GM12892 (cell line): ENCODE data around the gene UBR2.

Experiments used
- POLR2AphosphoS5 ChIP-seq: IDR thresholded peaks from 2 replicates; pipeline ENCODE4 v1.6.1; 2011; ENCODE audit warnings: low read depth, low read length, control low read depth
- TAF1 ChIP-seq: IDR thresholded peaks from 2 replicates; pipeline ENCODE4 v1.6.1; 2011; ENCODE audit warnings: low read depth, mild to moderate bottlenecking, control low read depth, low read length, borderline replicate concordance

GRCh38 chr6:42628604-42629003 is 64.8 kb downstream of the UBR2 start:
- TF ChIP-seq TAF1 (no peak), POLR2AphosphoS5 (no peak)
